K562 (cell line): ENCODE data around the gene TSSK6. TPM values are rescaled to one million over a fixed set of nuclear protein-coding genes. Genes with fewer than 3 reads are reported as not detected.

Source experiments
- ARID4B ChIP-seq: sonication (generic); formaldehyde crosslinking; IDR thresholded peaks from 2 replicates; pipeline ENCODE4 v1.8.0; 2022; ENCODE audit warnings: mild to moderate bottlenecking, missing genetic modification reagents
- CTCFL ChIP-seq: IDR thresholded peaks from 2 replicates; pipeline ENCODE4 v1.6.1; 2011; ENCODE audit warnings: borderline replicate concordance, low read depth, mild to moderate bottlenecking, moderate library complexity, low read length; ENCODE audit not compliant: insufficient read depth, poor library complexity, severe bottlenecking
- DPF2 ChIP-seq: fragments of 450-650 bp; IDR thresholded peaks from 2 replicates; pipeline ENCODE4 v1.6.1; 2016
- EGR1 ChIP-seq: fragments of 450-650 bp; conservative IDR thresholded peaks from 2 replicates; pipeline ENCODE4 v1.6.1; 2017; ENCODE audit warnings: mild to moderate bottlenecking
- GATA2 ChIP-seq: sonication (generic); formaldehyde crosslinking; IDR thresholded peaks from 2 replicates; pipeline ENCODE4 v1.4.0; 2020; ENCODE audit warnings: mild to moderate bottlenecking, missing genetic modification reagents
- MCM3 ChIP-seq: fragments of 450-650 bp; IDR thresholded peaks from 2 replicates; pipeline ENCODE4 v1.6.1; 2016
- MYNN ChIP-seq, 2 experiments: sonication (generic); formaldehyde crosslinking in 1 of 2; IDR thresholded peaks; 2 replicates each; pipeline versions ENCODE4 v1.5.0 to v1.6.1; 2016 to 2020; ENCODE audit warnings: antibody characterized with exemption in 1 of 2, missing genetic modification reagents in 1 of 2
- RAD21 ChIP-seq, 2 experiments: fragments of 250-450 bp in 1 of 2; fragments of 450-650 bp in 1 of 2; sonication (Bioruptor Pico) in 1 of 2; formaldehyde crosslinking in 1 of 2; IDR thresholded peaks in 1 of 2; conservative IDR thresholded peaks in 1 of 2; 2 replicates each; pipeline versions ENCODE4 v1.4.0 to v1.8.0; 2020 to 2022; ENCODE audit warnings: mild to moderate bottlenecking in 2 of 2, moderate library complexity in 1 of 2
- RBM14 ChIP-seq: fragments of 200-400 bp; formaldehyde crosslinking; IDR thresholded peaks from 2 replicates; pipeline ENCODE4 v1.6.1; 2018; ENCODE audit warnings: low read depth, mild to moderate bottlenecking, low read length, moderate library complexity, borderline replicate concordance; ENCODE audit not compliant: insufficient read depth
- SMC3 ChIP-seq: conservative IDR thresholded peaks from 2 replicates; pipeline ENCODE4 v1.6.1; 2011; ENCODE audit warnings: low read depth, low read length, improper control_type of control experiment; ENCODE audit not compliant: insufficient read depth
- SPI1 ChIP-seq: IDR thresholded peaks from 2 replicates; pipeline ENCODE4 v1.6.1; 2011; ENCODE audit warnings: low read depth, low read length, control low read depth, borderline replicate concordance
- polyA plus RNA-seq, 8 experiments: library from polyadenylated mRNA; depleted of rRNA in 4 of 8; stranded (reverse) in 5 of 8; unstranded in 3 of 8; fragments of >200 nt; fragmentation: Nextera tagmentation in 2 of 8; fragmentation: Illumina TruSeq in 1 of 8; extraction: Ambion mirVana in 2 of 8; extraction: Trizol in 1 of 8; gene quantifications; 2 replicates each; pipeline versions ENCODE4 v1.2.1 to v1.2.3, GENCODE V29; 2011 to 2014; ENCODE audit warnings: inconsistent platforms in 1 of 8, missing spikeins in 1 of 8
- total RNA-seq, 7 experiments: library from RNA; depleted of rRNA in 6 of 7; stranded (reverse); fragments of >200 nt in 6 of 7; fragmentation: Illumina TruSeq in 2 of 7; extraction: Trizol in 2 of 7; gene quantifications; 2 replicates each; pipeline versions ENCODE4 v1.2.1 to v1.2.3, GENCODE V29; 2011 to 2021; ENCODE audit warnings: low replicate concordance in 1 of 7
- TF ChIP-seq, protein P1 (sequence below), 2 experiments: fragments of 200-800 bp in 1 of 2; sonication (Bioruptor generic) in 1 of 2; sonication (generic) in 1 of 2; formaldehyde crosslinking in 1 of 2; IDR thresholded peaks in 1 of 2; conservative IDR thresholded peaks in 1 of 2; 2 replicates each; pipeline versions ENCODE4 v1.5.0 to v1.6.1; 2016 to 2020; ENCODE audit warnings: missing compliant biosample characterization in 1 of 2, missing genetic modification characterization in 1 of 2, missing genetic modification reagents in 1 of 2
- TF ChIP-seq, protein P2 (sequence below), 2 experiments: IDR thresholded peaks in 1 of 2; conservative IDR thresholded peaks in 1 of 2; 2 replicates each; pipeline ENCODE4 v1.6.1; 2016; ENCODE audit warnings: low read depth in 2 of 2, mild to moderate bottlenecking in 1 of 2, missing compliant biosample characterization in 1 of 2, missing genetic modification characterization in 1 of 2, moderate library complexity in 1 of 2

TSSK6 gene
- total and polyA plus RNA-seq, 9 of the 15 experiments (the other 6 are each of a cell fraction or from before 2014, with no cell fraction given), result 0.21 to 2.6 (median 1.5) TPM; not detected in 3

DNA sequence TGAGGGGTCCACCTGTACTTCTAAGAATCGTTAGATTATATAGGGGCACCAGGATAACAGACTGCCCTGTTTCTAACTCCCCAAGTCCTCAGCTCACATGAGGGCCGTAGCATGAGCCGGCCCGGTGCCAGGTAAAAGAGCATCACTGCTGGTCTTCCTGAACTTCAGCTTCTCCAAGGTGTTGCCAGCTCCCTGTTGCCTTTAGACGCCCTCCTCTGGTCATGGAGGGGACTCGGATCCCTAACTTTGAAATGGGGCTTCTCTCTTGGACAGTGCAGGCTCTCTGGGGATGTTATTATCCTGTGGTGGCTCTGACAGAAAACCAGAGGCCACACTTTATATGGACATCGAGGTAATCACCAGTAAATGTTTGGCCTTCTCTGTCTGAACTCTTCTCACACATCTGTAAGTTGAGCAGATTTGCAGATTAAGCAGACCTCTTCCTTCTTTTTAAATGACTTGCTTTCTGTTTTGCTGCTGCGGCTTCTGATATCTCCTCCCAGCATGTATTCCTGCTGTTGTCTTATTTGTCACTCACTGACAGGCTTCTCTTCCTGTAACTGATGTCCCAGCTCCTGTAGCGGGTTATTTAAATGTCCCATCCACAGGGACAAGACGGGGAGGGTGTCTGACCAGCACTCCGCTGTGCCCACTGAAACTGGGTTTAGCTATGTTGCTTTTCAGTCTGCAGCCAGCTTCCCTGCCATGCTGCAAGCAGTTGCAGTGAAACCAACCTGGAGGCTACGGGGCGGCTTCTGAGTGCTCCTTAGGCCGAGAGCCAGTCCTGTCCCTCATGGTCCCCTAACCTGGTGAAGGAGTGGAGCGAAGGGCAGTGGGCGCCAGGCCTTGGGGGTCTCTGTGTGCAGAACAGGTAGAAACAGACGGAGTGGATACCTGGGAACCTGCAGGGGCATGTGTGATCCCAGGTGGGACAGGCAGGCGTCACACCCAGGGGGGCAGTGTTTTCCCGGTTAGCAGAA lies 39.2 kb downstream of the TSSK6 start (continued):
- peak; percentile 44 for TF ChIP-seq CTCFL
- no peak for TF ChIP-seq DPF2
- no peak for TF ChIP-seq RBM14
- no peak for TF ChIP-seq MCM3
- peak; percentile 36; the same call in 1 of the 2 replicates for TF ChIP-seq GATA2 (CRISPR knock-in tag)
- peak; percentile 52; the same call in 1 of the 2 replicates for TF ChIP-seq ARID4B
- 0 out of 2 replicates have a peak, but pooled peaks have one; percentile 13 for TF ChIP-seq SMC3
- peak; percentile 35 to 65 for TF ChIP-seq RAD21 (CRISPR knock-in tag; conservative IDR thresholded peaks at IDR 0.05 in 1 of 2, IDR thresholded peaks at IDR 0.05 in 1 of 2)
- peak; percentile 47; the same call in 1 of the 2 replicates for TF ChIP-seq MYNN (IDR thresholded peaks at IDR 0.05)
- no peak for TF ChIP-seq MYNN (CRISPR knock-in tag; IDR thresholded peaks at IDR 0.05)
- no peak for TF ChIP-seq EGR1
- TF ChIP-seq, protein P1, sequence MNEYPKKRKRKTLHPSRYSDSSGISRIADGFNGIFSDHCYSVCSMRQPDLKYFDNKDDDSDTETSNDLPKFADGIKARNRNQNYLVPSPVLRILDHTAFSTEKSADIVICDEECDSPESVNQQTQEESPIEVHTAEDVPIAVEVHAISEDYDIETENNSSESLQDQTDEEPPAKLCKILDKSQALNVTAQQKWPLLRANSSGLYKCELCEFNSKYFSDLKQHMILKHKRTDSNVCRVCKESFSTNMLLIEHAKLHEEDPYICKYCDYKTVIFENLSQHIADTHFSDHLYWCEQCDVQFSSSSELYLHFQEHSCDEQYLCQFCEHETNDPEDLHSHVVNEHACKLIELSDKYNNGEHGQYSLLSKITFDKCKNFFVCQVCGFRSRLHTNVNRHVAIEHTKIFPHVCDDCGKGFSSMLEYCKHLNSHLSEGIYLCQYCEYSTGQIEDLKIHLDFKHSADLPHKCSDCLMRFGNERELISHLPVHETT (CRISPR knock-in tag; conservative IDR thresholded peaks at IDR 0.05 in 1 of 2, IDR thresholded peaks at IDR 0.05 in 1 of 2), result no peak
- TF ChIP-seq SPI1, result peak; percentile 17; the same call in 1 of the 2 replicates
- TF ChIP-seq, protein P2, sequence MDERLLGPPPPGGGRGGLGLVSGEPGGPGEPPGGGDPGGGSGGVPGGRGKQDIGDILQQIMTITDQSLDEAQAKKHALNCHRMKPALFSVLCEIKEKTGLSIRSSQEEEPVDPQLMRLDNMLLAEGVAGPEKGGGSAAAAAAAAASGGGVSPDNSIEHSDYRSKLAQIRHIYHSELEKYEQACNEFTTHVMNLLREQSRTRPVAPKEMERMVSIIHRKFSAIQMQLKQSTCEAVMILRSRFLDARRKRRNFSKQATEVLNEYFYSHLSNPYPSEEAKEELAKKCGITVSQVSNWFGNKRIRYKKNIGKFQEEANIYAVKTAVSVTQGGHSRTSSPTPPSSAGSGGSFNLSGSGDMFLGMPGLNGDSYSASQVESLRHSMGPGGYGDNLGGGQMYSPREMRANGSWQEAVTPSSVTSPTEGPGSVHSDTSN (CRISPR knock-in tag; IDR thresholded peaks at IDR 0.05; ENCODE audit: low read depth), result no peak
- TF ChIP-seq, protein P2 (tag; conservative IDR thresholded peaks at IDR 0.05; ENCODE audit: low read depth), result peak; percentile 58
